Measurements from ENCODE around the gene LRRC4B.

DNA sequence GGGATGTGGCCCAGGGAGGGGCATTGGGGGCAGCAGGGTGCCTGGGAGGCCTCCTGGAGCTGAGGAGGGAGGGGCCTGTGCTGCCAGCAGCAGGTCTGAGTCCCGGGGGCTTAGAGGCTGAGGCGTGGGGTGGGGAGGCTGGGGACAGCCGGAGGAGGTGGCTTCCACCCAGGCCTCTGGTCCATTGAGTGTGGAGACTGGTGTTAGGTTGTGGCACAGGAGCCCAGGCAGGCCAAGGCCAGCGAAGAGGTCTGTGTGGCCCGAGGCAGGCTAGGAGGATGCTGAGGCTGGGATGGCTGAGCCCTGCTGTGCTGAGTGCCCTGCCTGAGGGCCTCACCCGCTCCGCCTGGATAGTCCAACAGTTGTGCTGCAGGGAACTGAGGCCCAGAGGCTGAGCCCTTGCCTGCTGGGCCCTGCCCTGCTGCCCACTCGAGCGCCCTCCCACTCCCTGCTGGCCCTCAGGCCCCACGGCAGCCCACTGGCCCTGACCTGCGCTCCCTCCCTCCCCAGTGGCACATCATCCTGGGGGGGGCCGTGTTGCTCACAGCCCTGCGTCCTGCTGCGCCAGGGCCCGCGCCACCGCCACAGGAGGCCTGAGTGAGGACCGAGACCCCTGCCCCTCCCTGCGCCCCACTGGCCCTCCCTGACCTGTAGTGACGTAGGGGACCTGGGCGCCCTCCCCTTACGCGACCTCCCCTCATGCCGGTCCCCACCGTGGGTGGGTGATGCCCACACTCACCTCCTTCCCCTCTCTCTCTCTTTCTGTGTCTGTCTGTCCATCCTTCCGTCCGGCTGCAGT lies 86.7 kb downstream of the LRRC4B start:
- TF ChIP-seq NFIC (IDR thresholded peaks at IDR 0.05) (no peak), FOXM1 (IDR thresholded peaks at IDR 0.05; ENCODE audit: borderline replicate concordance, low read depth) (no peak), RAD21 (IDR thresholded peaks at IDR 0.05; ENCODE audit: low read depth) (no peak), TEAD4 (IDR thresholded peaks at IDR 0.05) (no peak)
- TF ChIP-seq, protein P1, sequence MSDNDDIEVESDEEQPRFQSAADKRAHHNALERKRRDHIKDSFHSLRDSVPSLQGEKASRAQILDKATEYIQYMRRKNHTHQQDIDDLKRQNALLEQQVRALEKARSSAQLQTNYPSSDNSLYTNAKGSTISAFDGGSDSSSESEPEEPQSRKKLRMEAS (IDR thresholded peaks at IDR 0.05) = no peak
